ENCODE data around the gene JAG1.

DNA sequence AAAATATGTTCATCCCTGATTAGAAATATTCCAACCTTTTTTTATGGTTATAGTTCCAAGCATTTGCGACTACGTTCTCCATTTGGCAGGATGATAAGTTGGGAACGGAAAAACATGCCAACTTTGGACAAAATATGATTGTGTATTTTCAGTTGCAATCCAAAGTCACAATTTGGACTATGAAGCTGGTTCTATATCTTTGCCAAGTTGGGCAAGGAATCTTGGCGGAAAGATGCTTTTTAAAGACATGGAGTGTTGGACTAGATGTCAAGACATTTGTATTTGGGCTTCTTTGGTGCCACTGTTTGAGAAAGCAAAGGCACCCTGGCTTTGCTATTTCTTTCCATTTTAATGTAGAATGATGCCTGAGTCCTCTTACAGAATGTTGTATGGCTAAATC lies 33.3 kb upstream of the JAG1 start:
- TF ChIP-seq, protein P1, sequence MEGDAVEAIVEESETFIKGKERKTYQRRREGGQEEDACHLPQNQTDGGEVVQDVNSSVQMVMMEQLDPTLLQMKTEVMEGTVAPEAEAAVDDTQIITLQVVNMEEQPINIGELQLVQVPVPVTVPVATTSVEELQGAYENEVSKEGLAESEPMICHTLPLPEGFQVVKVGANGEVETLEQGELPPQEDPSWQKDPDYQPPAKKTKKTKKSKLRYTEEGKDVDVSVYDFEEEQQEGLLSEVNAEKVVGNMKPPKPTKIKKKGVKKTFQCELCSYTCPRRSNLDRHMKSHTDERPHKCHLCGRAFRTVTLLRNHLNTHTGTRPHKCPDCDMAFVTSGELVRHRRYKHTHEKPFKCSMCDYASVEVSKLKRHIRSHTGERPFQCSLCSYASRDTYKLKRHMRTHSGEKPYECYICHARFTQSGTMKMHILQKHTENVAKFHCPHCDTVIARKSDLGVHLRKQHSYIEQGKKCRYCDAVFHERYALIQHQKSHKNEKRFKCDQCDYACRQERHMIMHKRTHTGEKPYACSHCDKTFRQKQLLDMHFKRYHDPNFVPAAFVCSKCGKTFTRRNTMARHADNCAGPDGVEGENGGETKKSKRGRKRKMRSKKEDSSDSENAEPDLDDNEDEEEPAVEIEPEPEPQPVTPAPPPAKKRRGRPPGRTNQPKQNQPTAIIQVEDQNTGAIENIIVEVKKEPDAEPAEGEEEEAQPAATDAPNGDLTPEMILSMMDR (optimal IDR thresholded peaks at IDR 0.05 in 1 of 3, IDR thresholded peaks at IDR 0.05 in 1 of 3, conservative IDR thresholded peaks at IDR 0.05 in 1 of 3; ENCODE audit: extremely low read depth in 1 of 3, insufficient read depth in 2 of 3, low read length in 3 of 3) = no peak
- TF ChIP-seq EZH2 (IDR thresholded peaks at IDR 0.05; ENCODE audit: low read length) = no peak
